Measurements from ENCODE around the gene ZNF488.

The ZNF488 gene

GRCh38 chr10:47325303-47326291, 58.5 kb downstream of the ZNF488 start:
- TF ChIP-seq REST (IDR thresholded peaks at IDR 0.05; ENCODE audit: insufficient read depth in 1 of 2, low read depth in 2 of 2, low read length in 2 of 2) = no peak
- no peak for TF ChIP-seq TAF1 (IDR thresholded peaks at IDR 0.05; ENCODE audit: borderline replicate concordance, insufficient read depth, low read length)
- no peak for TF ChIP-seq FOXP2 (optimal IDR thresholded peaks at IDR 0.05; ENCODE audit: borderline replicate concordance, extremely low read depth, extremely low read length, insufficient read depth)
- no peak for TF ChIP-seq SIN3A (IDR thresholded peaks at IDR 0.05; ENCODE audit: borderline replicate concordance, insufficient read depth, low read length)
- TF ChIP-seq POLR2AphosphoS5 (IDR thresholded peaks at IDR 0.05; ENCODE audit: low read depth, low read length) = no peak

- TF ChIP-seq FOXP2 (optimal IDR thresholded peaks at IDR 0.05; ENCODE audit: borderline replicate concordance, extremely low read depth, extremely low read length, insufficient read depth) = no peak
- no peak for TF ChIP-seq POLR2AphosphoS5 (IDR thresholded peaks at IDR 0.05; ENCODE audit: low read depth, low read length)
These were observed 60.3 kb downstream of the ZNF488 start for GRCh38 chr10:47323636-47324296.

GRCh38 chr10:47323087-47323486, 61.0 kb downstream of the ZNF488 start:
- no peak for TF ChIP-seq FOXP2 (optimal IDR thresholded peaks at IDR 0.05; ENCODE audit: borderline replicate concordance, extremely low read depth, extremely low read length, insufficient read depth)
- TF ChIP-seq REST (IDR thresholded peaks at IDR 0.05; ENCODE audit: insufficient read depth in 1 of 2, low read depth in 2 of 2, low read length in 2 of 2) = no peak
- TF ChIP-seq POLR2AphosphoS5 (IDR thresholded peaks at IDR 0.05; ENCODE audit: low read depth, low read length) = no peak
- no peak for TF ChIP-seq TAF1 (IDR thresholded peaks at IDR 0.05; ENCODE audit: borderline replicate concordance, insufficient read depth, low read length)
- no peak for TF ChIP-seq SIN3A (IDR thresholded peaks at IDR 0.05; ENCODE audit: borderline replicate concordance, insufficient read depth, low read length)

- no peak for TF ChIP-seq TAF1 (IDR thresholded peaks at IDR 0.05; ENCODE audit: borderline replicate concordance, insufficient read depth, low read length)
- TF ChIP-seq POLR2AphosphoS5 (IDR thresholded peaks at IDR 0.05; ENCODE audit: low read depth, low read length) = no peak
- TF ChIP-seq SIN3A (IDR thresholded peaks at IDR 0.05; ENCODE audit: borderline replicate concordance, insufficient read depth, low read length) = no peak
- no peak for TF ChIP-seq FOXP2 (optimal IDR thresholded peaks at IDR 0.05; ENCODE audit: borderline replicate concordance, extremely low read depth, extremely low read length, insufficient read depth)
- no peak for TF ChIP-seq REST (IDR thresholded peaks at IDR 0.05; ENCODE audit: insufficient read depth in 1 of 2, low read depth in 2 of 2, low read length in 2 of 2)
These were observed 61.6 kb downstream of the ZNF488 start, which contains the start of gene GDF2 for GRCh38 chr10:47322300-47323061. Gene GDF2, plus strand, starts transcription at chr10:47322454. Its CDS starts 215 bp downstream, at chr10:47322669.
